GM23248 (cell line): ENCODE results near the gene MC5R.

ENCODE experiments used
- EZH2 ChIP-seq: fragments of 200-600 bp; sonication (generic); IDR thresholded peaks from 2 replicates; pipeline ENCODE4 v1.6.1; 2018; ENCODE audit warnings: antibody characterized with exemption, mild to moderate bottlenecking; ENCODE audit not compliant: insufficient read depth, poor library complexity, severe bottlenecking
- EZH2phosphoT487 ChIP-seq: fragments of 200-600 bp; sonication (generic); IDR thresholded peaks from 2 replicates; pipeline ENCODE4 v1.6.1; 2018; ENCODE audit warnings: antibody characterized with exemption, moderate library complexity, mild to moderate bottlenecking, low read depth; ENCODE audit not compliant: insufficient read depth

DNA sequence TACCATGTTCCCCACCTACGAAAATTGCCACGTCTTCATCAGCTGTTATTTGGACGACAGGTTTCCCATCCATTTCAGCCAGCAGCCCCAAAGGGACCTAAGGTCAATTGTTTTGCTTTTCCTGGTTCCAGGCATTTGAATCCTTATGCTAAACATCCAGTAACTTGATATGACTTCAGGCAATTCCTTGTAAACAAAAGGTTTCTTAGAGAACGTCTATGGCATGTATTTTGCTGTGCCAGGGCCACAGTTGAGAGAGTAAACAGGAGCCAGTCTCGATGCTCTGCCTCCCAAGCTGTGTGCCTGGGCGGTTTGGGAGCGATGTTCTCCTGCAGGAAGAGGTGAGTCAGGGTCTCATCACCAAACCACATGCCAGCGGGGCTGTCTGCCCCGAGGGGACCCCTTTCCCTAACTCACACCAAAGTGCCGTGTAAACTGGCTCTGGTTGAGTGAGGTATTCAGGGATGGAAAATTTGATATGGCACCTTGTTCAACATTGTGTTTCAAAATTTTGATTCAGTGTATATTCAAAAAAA is 12.9 kb upstream of the MC5R start:
- TF ChIP-seq EZH2phosphoT487, result no peak
- no peak for TF ChIP-seq EZH2
